IMR-90 (cell line): ENCODE results near the gene SNX14. TPM values are rescaled to one million over a fixed set of nuclear protein-coding genes. Genes with fewer than 3 reads are reported as not detected.

Experiments used
- ATAC-seq: fragments of 200-7000 bp; cut with Tn5 transposase; 2 replicates; pipeline ENCODE4 v1.9.1; 2020; ENCODE audit warnings: low read depth, mild to moderate bottlenecking, moderate library complexity
- BruUV-seq: library from RNA; stranded (reverse); fragments of 400-500 nt; replicated peaks from 2 replicates; lab custom pipeline; 2021; lab: Mats Ljungman, UMichigan
- CTCF ChIA-PET: fragments of 300-600 bp; formaldehyde crosslinking; extraction: SDS; loops from one replicate; lab custom pipeline; 2021; ENCODE audit warnings: antibody characterized with exemption; lab: Yijun Ruan, JAX
- POLR2A ChIA-PET: fragments of 300-600 bp; sonication (Branson Sonifier 250); formaldehyde crosslinking; loops from one replicate; lab custom pipeline; 2022; ENCODE audit warnings: antibody characterized with exemption; ENCODE audit not compliant: unreplicated experiment; lab: Charles Lee
- DNase-seq: peaks from one replicate; pipeline ENCODE4 v3.0.0; 2013
- H2AFZ ChIP-seq: replicated peaks from 2 replicates; pipeline ENCODE3; 2013; ENCODE audit warnings: low read length, mild to moderate bottlenecking; ENCODE audit not compliant: poor library complexity
- H2AK5ac ChIP-seq: 2 replicates; pipeline ENCODE4 v1.6.1; 2013; ENCODE audit warnings: low read depth, low read length, inconsistent platforms
- H2AK9ac ChIP-seq: replicated peaks from 2 replicates; pipeline ENCODE3; 2013; ENCODE audit warnings: mild to moderate bottlenecking, low read depth, low read length, moderate library complexity; ENCODE audit not compliant: poor library complexity
- H2BK120ac ChIP-seq: 2 replicates; pipeline ENCODE4 v1.6.1; 2013; ENCODE audit warnings: low read depth, low read length, inconsistent platforms
- H2BK15ac ChIP-seq: 3 replicates; pipeline ENCODE4 v1.6.1; 2013; ENCODE audit warnings: low read depth, low read length, inconsistent platforms
- H2BK20ac ChIP-seq: 2 replicates; pipeline ENCODE4 v1.6.1; 2013; ENCODE audit warnings: low read depth, mild to moderate bottlenecking, inconsistent platforms, low read length, moderate library complexity
- H2BK5ac ChIP-seq: 2 replicates; pipeline ENCODE4 v1.6.1; 2013; ENCODE audit warnings: mild to moderate bottlenecking, low read depth, low read length, inconsistent platforms; ENCODE audit not compliant: poor library complexity, severe bottlenecking
- H3K14ac ChIP-seq: replicated peaks from 2 replicates; pipeline ENCODE4 v1.6.1; 2013; ENCODE audit warnings: low read depth, low read length, inconsistent platforms
- H3K18ac ChIP-seq: 2 replicates; pipeline ENCODE4 v1.6.1; 2013; ENCODE audit warnings: low read depth, low read length, control low read depth
- H3K23ac ChIP-seq: 2 replicates; pipeline ENCODE4 v1.6.1; 2013; ENCODE audit warnings: low read depth, low read length, inconsistent platforms
- H3K27ac ChIP-seq: 2 replicates; pipeline ENCODE4 v1.5.1; 2013; ENCODE audit warnings: mild to moderate bottlenecking, control low read depth, low read length; ENCODE audit not compliant: insufficient read depth
- H3K27me3 ChIP-seq: 2 replicates; pipeline ENCODE4 v1.6.1; 2013; ENCODE audit warnings: low read length; ENCODE audit not compliant: control insufficient read depth, insufficient read depth
- H3K36me3 ChIP-seq: 2 replicates; pipeline ENCODE4 v1.6.1; 2013; ENCODE audit warnings: low read length, mixed read lengths; ENCODE audit not compliant: control insufficient read depth, insufficient read depth
- H3K4ac ChIP-seq: 2 replicates; pipeline ENCODE4 v1.6.1; 2013; ENCODE audit warnings: low read depth, low read length, inconsistent platforms
- H3K4me1 ChIP-seq: 2 replicates; pipeline ENCODE4 v1.6.1; 2013; ENCODE audit warnings: low read length, mixed read lengths; ENCODE audit not compliant: control insufficient read depth, insufficient read depth
- H3K4me2 ChIP-seq: 2 replicates; pipeline ENCODE4 v1.6.1; 2013; ENCODE audit warnings: low read depth, mild to moderate bottlenecking, control low read depth, low read length, moderate library complexity
- H3K4me3 ChIP-seq: 2 replicates; pipeline ENCODE4 v1.5.1; 2013; ENCODE audit warnings: low read depth, mild to moderate bottlenecking, control low read depth, low read length, moderate library complexity; ENCODE audit not compliant: insufficient read depth
- H3K56ac ChIP-seq: 2 replicates; pipeline ENCODE4 v1.6.1; 2013; ENCODE audit warnings: low read length, inconsistent platforms; ENCODE audit not compliant: insufficient read depth; ENCODE audit errors: extremely low read depth
- H3K79me1 ChIP-seq, 2 experiments: 2 replicates each; pipeline ENCODE4 v1.6.1; 2013; ENCODE audit warnings: low read length in 2 of 2, inconsistent platforms in 1 of 2, low read depth in 1 of 2
- H3K9ac ChIP-seq: 2 replicates; pipeline ENCODE4 v1.6.1; 2013; ENCODE audit warnings: low read depth, low read length, control low read depth
- H3K9me1 ChIP-seq: 2 replicates; pipeline ENCODE4 v1.6.1; 2013; ENCODE audit warnings: low read length, inconsistent platforms; ENCODE audit not compliant: insufficient read depth
- H3K9me3 ChIP-seq: 2 replicates; pipeline ENCODE4 v1.6.1; 2013; ENCODE audit warnings: low read length; ENCODE audit not compliant: control insufficient read depth, insufficient read depth
- H4K20me1 ChIP-seq: 2 replicates; pipeline ENCODE4 v1.6.1; 2013; ENCODE audit warnings: low read length, inconsistent platforms; ENCODE audit not compliant: insufficient read depth
- H4K5ac ChIP-seq: 2 replicates; pipeline ENCODE4 v1.6.1; 2013; ENCODE audit warnings: mild to moderate bottlenecking, low read depth, low read length, control low read depth
- H4K8ac ChIP-seq, 2 experiments: 2 replicates each; pipeline ENCODE4 v1.6.1; 2013; ENCODE audit warnings: low read depth in 2 of 2, low read length in 2 of 2, control low read depth in 1 of 2, inconsistent platforms in 1 of 2
- H4K91ac ChIP-seq: 2 replicates; pipeline ENCODE4 v1.6.1; 2013; ENCODE audit warnings: low read depth, low read length, inconsistent platforms; ENCODE audit not compliant: insufficient read depth
- BHLHE40 ChIP-seq: fragments of 150-350 bp; IDR thresholded peaks from 2 replicates; pipeline ENCODE4 v1.6.1; 2016; ENCODE audit warnings: mild to moderate bottlenecking, low read depth, low read length
- CEBPB ChIP-seq: IDR thresholded peaks from 2 replicates; pipeline ENCODE4 v1.6.1; 2012; ENCODE audit warnings: low read depth, low read length, improper control_type of control experiment
- FOS ChIP-seq: fragments of 150-350 bp; IDR thresholded peaks from 2 replicates; pipeline ENCODE4 v1.6.1; 2016; ENCODE audit warnings: low read depth, low read length
- MAFK ChIP-seq: IDR thresholded peaks from 2 replicates; pipeline ENCODE4 v1.6.1; 2012; ENCODE audit warnings: low read depth, low read length, improper control_type of control experiment
- MXI1 ChIP-seq: IDR thresholded peaks from 2 replicates; pipeline ENCODE4 v1.6.1; 2012; ENCODE audit warnings: low read depth, mild to moderate bottlenecking, low read length, moderate library complexity, borderline replicate concordance
- POLR2A ChIP-seq: IDR thresholded peaks from 2 replicates; pipeline ENCODE4 v1.6.1; 2012; ENCODE audit warnings: mild to moderate bottlenecking, low read depth, low read length
- RAD21 ChIP-seq: IDR thresholded peaks from 2 replicates; pipeline ENCODE4 v1.6.1; 2012; ENCODE audit warnings: low read length, improper control_type of control experiment
- RCOR1 ChIP-seq: IDR thresholded peaks from 2 replicates; pipeline ENCODE4 v1.6.1; 2012; ENCODE audit warnings: mild to moderate bottlenecking, low read length, improper control_type of control experiment; ENCODE audit not compliant: insufficient replicate concordance
- SMC3 ChIP-seq: fragments of 150-350 bp; IDR thresholded peaks from 2 replicates; pipeline ENCODE4 v1.6.1; 2016; ENCODE audit warnings: low read depth, mild to moderate bottlenecking, antibody characterized with exemption, low read length, moderate library complexity
- WGBS, 2 experiments: methylation state at CpG; one replicate each; pipeline versions ENCODE4 v1.1.5 to v1.1.7; 2013; ENCODE audit warnings: missing lambda C conversion rate in 2 of 2; ENCODE audit not compliant: insufficient read length in 1 of 2; ENCODE audit errors: extremely low coverage in 2 of 2; 5-methylcytosine and 5-hydroxymethylcytosine counted together
- dilution Hi-C: fragments of 300-500 bp; cut with HindIII; formaldehyde crosslinking; loops from one replicate; pipeline ENCODE4 v1.14.3; 2018; ENCODE audit warnings: low sequenced_read_pairs; ENCODE audit not compliant: unreplicated experiment
- in situ Hi-C: fragments of 300-500 bp; cut with MboI; formaldehyde crosslinking; loops from 3 replicates; pipeline ENCODE4 v1.14.3; 2019; ENCODE audit warnings: low sequenced_read_pairs, inconsistent platforms, mixed read lengths
- intact Hi-C: fragments of 100-400 bp; cut with micrococcal nuclease; formaldehyde crosslinking; loops from 2 replicates; pipeline ENCODE4 v1.10.0; 2022
- polyA plus RNA-seq, 3 experiments: library from polyadenylated mRNA; depleted of rRNA; stranded (reverse); fragments of >200 nt; gene quantifications; 2 replicates each; pipeline ENCODE4 v1.2.3, GENCODE V29; 2012; ENCODE audit warnings: low replicate concordance in 1 of 3
- total RNA-seq: library from RNA; depleted of rRNA; stranded (reverse); fragments of >200 nt; gene quantifications from 2 replicates; pipeline ENCODE4 v1.2.3, GENCODE V29; 2012
- TF ChIP-seq, protein P1 (sequence below): fragments of 150-350 bp; IDR thresholded peaks from 2 replicates; pipeline ENCODE4 v1.6.1; 2016; ENCODE audit warnings: low read depth, mild to moderate bottlenecking, low read length, moderate library complexity, borderline replicate concordance
- TF ChIP-seq, protein P2 (sequence below): fragments of 150-350 bp; IDR thresholded peaks from 2 replicates; pipeline ENCODE4 v1.6.1; 2017; ENCODE audit warnings: mild to moderate bottlenecking, antibody characterized with exemption, low read length, low read depth

Gene SNX14
- total and polyA plus RNA-seq, 2 of the 4 experiments (the other 2 are of a cell fraction): 39.9 to 61.8 TPM

DNA sequence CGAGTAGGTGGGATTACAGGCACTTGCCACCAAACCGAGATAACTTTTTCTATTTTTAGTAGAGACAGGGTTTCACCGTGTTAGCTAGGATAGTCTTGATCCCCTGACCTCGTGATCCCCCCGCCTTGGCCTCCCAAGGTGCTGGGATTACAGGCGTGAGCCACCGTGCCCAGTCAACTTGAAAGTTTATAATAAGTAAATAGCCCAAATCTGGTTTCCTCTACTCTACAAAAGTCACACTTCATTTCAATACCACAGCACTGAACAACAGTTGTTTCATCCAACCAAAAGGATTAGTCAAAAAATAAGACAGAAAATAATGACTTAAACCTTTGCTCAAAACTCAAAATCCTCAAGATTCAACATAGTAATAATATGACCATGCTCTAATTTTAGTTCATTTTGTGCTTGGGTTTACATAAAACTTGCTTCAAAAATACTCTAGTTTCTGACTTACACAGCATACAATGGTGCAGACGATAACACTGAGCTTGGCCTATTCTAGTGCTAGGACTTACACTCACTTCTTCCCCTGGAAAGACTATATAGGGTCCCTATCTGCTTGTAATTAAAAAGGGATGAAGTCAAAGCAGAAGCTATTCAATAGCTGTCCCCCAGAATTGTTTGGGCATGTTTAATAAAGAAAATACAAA lies 87.1 kb downstream of the SNX14 start:
- DNase-seq: no peak
- Histone ChIP-seq H3K4me2 (no peak overlapping the region), H2BK15ac (no peak overlapping the region), H2BK20ac (no peak overlapping the region), H3K4me3 (no peak overlapping the region), H3K79me1 (no peaks in the 10 kb centered on the region; a peak in 1 of 4 replicates), H4K8ac (no peak overlapping the region), H3K9me1 (peaks cover 10% of the 10 kb centered on the region), H2AK9ac (no peak overlapping the region), H2BK120ac (no peak overlapping the region), H2BK5ac (no peak overlapping the region), H3K4ac (no peak overlapping the region), H3K56ac (no peak overlapping the region), H4K5ac (no peak overlapping the region), H3K36me3 (peaks cover 11% of the 10 kb centered on the region), H2AK5ac (no peak overlapping the region), H3K27me3 (no peaks in the 10 kb centered on the region), H3K9ac (no peak overlapping the region), H3K9me3 (no peaks in the 10 kb centered on the region), H3K23ac (no peak overlapping the region), H2AFZ (no peak overlapping the region), H4K91ac (no peak overlapping the region), H3K14ac (no peak overlapping the region), H3K4me1 (peaks cover 4% of the 10 kb centered on the region), H3K18ac (no peak overlapping the region), H3K27ac (no peak overlapping the region), H4K20me1 (no peaks in the 10 kb centered on the region)
- dilution Hi-C loops: no loop called here
- in situ Hi-C loops: no loop called here
- no peak for ATAC-seq
- intact Hi-C loops: no loop called here
- no TSS peak for BruUV-seq
- WGBS, 2 experiments: no CpG with 5 or more reads among the region's 8 CpGs
- TF ChIP-seq BHLHE40 (no peak), MXI1 (no peak), CEBPB (no peak), SMC3 (no peak), POLR2A (no peak), MAFK (no peak), RAD21 (no peak), RCOR1 (no peak), FOS (no peak)
- TF ChIP-seq, protein P1, sequence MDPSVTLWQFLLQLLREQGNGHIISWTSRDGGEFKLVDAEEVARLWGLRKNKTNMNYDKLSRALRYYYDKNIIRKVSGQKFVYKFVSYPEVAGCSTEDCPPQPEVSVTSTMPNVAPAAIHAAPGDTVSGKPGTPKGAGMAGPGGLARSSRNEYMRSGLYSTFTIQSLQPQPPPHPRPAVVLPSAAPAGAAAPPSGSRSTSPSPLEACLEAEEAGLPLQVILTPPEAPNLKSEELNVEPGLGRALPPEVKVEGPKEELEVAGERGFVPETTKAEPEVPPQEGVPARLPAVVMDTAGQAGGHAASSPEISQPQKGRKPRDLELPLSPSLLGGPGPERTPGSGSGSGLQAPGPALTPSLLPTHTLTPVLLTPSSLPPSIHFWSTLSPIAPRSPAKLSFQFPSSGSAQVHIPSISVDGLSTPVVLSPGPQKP: no peak
- TF ChIP-seq, protein P2, sequence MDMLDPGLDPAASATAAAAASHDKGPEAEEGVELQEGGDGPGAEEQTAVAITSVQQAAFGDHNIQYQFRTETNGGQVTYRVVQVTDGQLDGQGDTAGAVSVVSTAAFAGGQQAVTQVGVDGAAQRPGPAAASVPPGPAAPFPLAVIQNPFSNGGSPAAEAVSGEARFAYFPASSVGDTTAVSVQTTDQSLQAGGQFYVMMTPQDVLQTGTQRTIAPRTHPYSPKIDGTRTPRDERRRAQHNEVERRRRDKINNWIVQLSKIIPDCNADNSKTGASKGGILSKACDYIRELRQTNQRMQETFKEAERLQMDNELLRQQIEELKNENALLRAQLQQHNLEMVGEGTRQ: no peak
- ChIA-PET POLR2A (no interaction called here), CTCF (no interaction called here)
